GM18951 (cell line): ENCODE data around the gene RPL35.

ENCODE experiments used
- POLR2A ChIP-seq: IDR thresholded peaks from 4 replicates; pipeline ENCODE4 v1.6.1; 2011; ENCODE audit warnings: mild to moderate bottlenecking; ENCODE audit not compliant: insufficient read length, insufficient read depth; ENCODE audit errors: extremely low read depth
- in situ Hi-C: fragments of 300-500 bp; cut with MboI; formaldehyde crosslinking; loops from one replicate; pipeline ENCODE4 v1.12.0; 2022; ENCODE audit warnings: low sequenced_read_pairs, mixed read lengths, inconsistent platforms; ENCODE audit not compliant: unreplicated experiment

The RPL35 gene

GRCh38 chr9:124885551-124885950 lies 23.8 kb upstream of the RPL35 start:
- in situ Hi-C loops = no loop called here
- TF ChIP-seq POLR2A = no peak

- in situ Hi-C loops = no loop called here
- TF ChIP-seq POLR2A = no peak
Measured at GRCh38 chr9:124884376-124884775, 22.6 kb upstream of the RPL35 start.

GRCh38 chr9:124882231-124882630 lies 20.5 kb upstream of the RPL35 start:
- TF ChIP-seq POLR2A = no peak
- in situ Hi-C loops = no loop called here

GRCh38 chr9:124881138-124881743 lies 19.5 kb upstream of the RPL35 start:
- TF ChIP-seq POLR2A = no peak
- in situ Hi-C loops = no loop called here

GRCh38 chr9:124880501-124880900 lies 18.7 kb upstream of the RPL35 start:
- TF ChIP-seq POLR2A = no peak
- in situ Hi-C loops = no loop called here

- in situ Hi-C loops = no loop called here
- TF ChIP-seq POLR2A = peak; percentile 21
Measured at GRCh38 chr9:124879226-124879625, 17.5 kb upstream of the RPL35 start.

GRCh38 chr9:124878518-124878917 lies 16.8 kb upstream of the RPL35 start:
- in situ Hi-C loops = no loop called here
- no peak for TF ChIP-seq POLR2A

- in situ Hi-C loops = no loop called here
- no peak for TF ChIP-seq POLR2A
Measured at GRCh38 chr9:124878021-124878420, 16.3 kb upstream of the RPL35 start.

GRCh38 chr9:124877021-124877782 lies 15.4 kb upstream of the RPL35 start:
- in situ Hi-C loops = no loop called here
- TF ChIP-seq POLR2A = no peak

- no peak for TF ChIP-seq POLR2A
- in situ Hi-C loops = no loop called here
Measured at GRCh38 chr9:124875501-124875900, 13.7 kb upstream of the RPL35 start.

- in situ Hi-C loops = no loop called here
- TF ChIP-seq POLR2A = no peak
Measured at GRCh38 chr9:124873664-124874063, 11.9 kb upstream of the RPL35 start.

GRCh38 chr9:124871156-124871561 lies 9.4 kb upstream of the RPL35 start:
- in situ Hi-C loops = no loop called here
- TF ChIP-seq POLR2A = no peak

GRCh38 chr9:124870723-124871122 lies 9.0 kb upstream of the RPL35 start:
- TF ChIP-seq POLR2A = no peak
- in situ Hi-C loops = no loop called here

- in situ Hi-C loops = no loop called here
- TF ChIP-seq POLR2A = peak; percentile 55
Measured at GRCh38 chr9:124869986-124870560, 8.3 kb upstream of the RPL35 start.
